GM12892 (cell line): ENCODE results near the gene HHAT.

Experiments used
- POLR2AphosphoS5 ChIP-seq: IDR thresholded peaks from 2 replicates; pipeline ENCODE4 v1.6.1; 2011; ENCODE audit warnings: low read depth, low read length, control low read depth
- TAF1 ChIP-seq: IDR thresholded peaks from 2 replicates; pipeline ENCODE4 v1.6.1; 2011; ENCODE audit warnings: low read depth, mild to moderate bottlenecking, control low read depth, low read length, borderline replicate concordance

GRCh38 chr1:210448297-210448892, 119.7 kb downstream of the HHAT start:
- TF ChIP-seq POLR2AphosphoS5 (no peak), TAF1 (no peak)
